ENCODE measurements around the gene HYCC1.
"Not testable (repeated sequence)": the region's sequence is repeated elsewhere in the genome, so short reads cannot be mapped to it uniquely, and the experiment has no call there.

HYCC1 gene

GRCh38 chr7:23013715-23014649, at the start of gene HYCC1:
HYCC1 (minus strand) TSS chr7:23014130; CDS start chr7:22991111, 23,019 bp downstream.
- peak; percentile 99 for DNase-seq (ENCODE audit: low read depth)

- DNase-seq (ENCODE audit: low read depth): no peak
These were observed 48.5 kb upstream of the HYCC1 start for GRCh38 chr7:23062452-23062851.

GRCh38 chr7:23061327-23061726, 47.4 kb upstream of the HYCC1 start:
- DNase-seq (ENCODE audit: low read depth): no peak

GRCh38 chr7:23058408-23059096, 44.6 kb upstream of the HYCC1 start:
- DNase-seq (ENCODE audit: low read depth): no peak

GRCh38 chr7:23055582-23056178, 41.8 kb upstream of the HYCC1 start:
- peak; percentile 67 for DNase-seq (ENCODE audit: low read depth)

- not testable (repeated sequence) for DNase-seq (ENCODE audit: low read depth)
These were observed 37.2 kb upstream of the HYCC1 start for GRCh38 chr7:23051124-23051485.

GRCh38 chr7:23046336-23046735, 32.4 kb upstream of the HYCC1 start:
- DNase-seq (ENCODE audit: low read depth): not testable (repeated sequence)

- DNase-seq (ENCODE audit: low read depth): not testable (repeated sequence)
These were observed 31.2 kb upstream of the HYCC1 start for GRCh38 chr7:23045086-23045485.

GRCh38 chr7:23044581-23044980, 30.7 kb upstream of the HYCC1 start:
- no peak for DNase-seq (ENCODE audit: low read depth)

- DNase-seq (ENCODE audit: low read depth): no peak
These were observed 29.5 kb upstream of the HYCC1 start for GRCh38 chr7:23043441-23043840.

GRCh38 chr7:23039674-23040073, 25.7 kb upstream of the HYCC1 start:
- not testable (repeated sequence) for DNase-seq (ENCODE audit: low read depth)

GRCh38 chr7:23035542-23036371, 21.8 kb upstream of the HYCC1 start:
- not testable (repeated sequence) for DNase-seq (ENCODE audit: low read depth)

- no peak for DNase-seq (ENCODE audit: low read depth)
These were observed 13.3 kb upstream of the HYCC1 start for GRCh38 chr7:23027261-23027660.

- DNase-seq (ENCODE audit: low read depth): no peak
These were observed 12.2 kb upstream of the HYCC1 start for GRCh38 chr7:23026164-23026563.

- DNase-seq (ENCODE audit: low read depth): no peak
These were observed 10.5 kb upstream of the HYCC1 start for GRCh38 chr7:23024454-23024853.

GRCh38 chr7:23022851-23023250, 8.9 kb upstream of the HYCC1 start:
- no peak for DNase-seq (ENCODE audit: low read depth)

- peak; percentile 75 for DNase-seq (ENCODE audit: low read depth)
These were observed 8.4 kb upstream of the HYCC1 start for GRCh38 chr7:23022258-23022769.

GRCh38 chr7:23021596-23021995, 7.7 kb upstream of the HYCC1 start:
- peak; percentile 64 for DNase-seq (ENCODE audit: low read depth)

- DNase-seq (ENCODE audit: low read depth): peak; percentile 93
These were observed 6.9 kb upstream of the HYCC1 start for GRCh38 chr7:23020742-23021401.

- DNase-seq (ENCODE audit: low read depth): no peak
These were observed 4.8 kb upstream of the HYCC1 start for GRCh38 chr7:23018750-23019149.

GRCh38 chr7:23017309-23017708, 3.4 kb upstream of the HYCC1 start:
- no peak for DNase-seq (ENCODE audit: low read depth)

Data from fibroblast of the conjunctiva (primary cell).